ENCODE measurements around the gene ZSCAN2. TPM values are rescaled to one million over a fixed set of nuclear protein-coding genes. Genes with fewer than 3 reads are reported as not detected.
"Not testable (repeated sequence)": the region's sequence is repeated elsewhere in the genome, so short reads cannot be mapped to it uniquely, and the experiment has no call there.

The ZSCAN2 gene
- polyA plus RNA-seq (2013, experiment 1 of 4) = 15.2 TPM
- polyA plus RNA-seq (2013, experiment 2 of 4) = 12.3 TPM
- 10.8 TPM for polyA plus RNA-seq (2013, experiment 3 of 4)
- polyA plus RNA-seq (2013, experiment 4 of 4) = 13.1 TPM

DNA sequence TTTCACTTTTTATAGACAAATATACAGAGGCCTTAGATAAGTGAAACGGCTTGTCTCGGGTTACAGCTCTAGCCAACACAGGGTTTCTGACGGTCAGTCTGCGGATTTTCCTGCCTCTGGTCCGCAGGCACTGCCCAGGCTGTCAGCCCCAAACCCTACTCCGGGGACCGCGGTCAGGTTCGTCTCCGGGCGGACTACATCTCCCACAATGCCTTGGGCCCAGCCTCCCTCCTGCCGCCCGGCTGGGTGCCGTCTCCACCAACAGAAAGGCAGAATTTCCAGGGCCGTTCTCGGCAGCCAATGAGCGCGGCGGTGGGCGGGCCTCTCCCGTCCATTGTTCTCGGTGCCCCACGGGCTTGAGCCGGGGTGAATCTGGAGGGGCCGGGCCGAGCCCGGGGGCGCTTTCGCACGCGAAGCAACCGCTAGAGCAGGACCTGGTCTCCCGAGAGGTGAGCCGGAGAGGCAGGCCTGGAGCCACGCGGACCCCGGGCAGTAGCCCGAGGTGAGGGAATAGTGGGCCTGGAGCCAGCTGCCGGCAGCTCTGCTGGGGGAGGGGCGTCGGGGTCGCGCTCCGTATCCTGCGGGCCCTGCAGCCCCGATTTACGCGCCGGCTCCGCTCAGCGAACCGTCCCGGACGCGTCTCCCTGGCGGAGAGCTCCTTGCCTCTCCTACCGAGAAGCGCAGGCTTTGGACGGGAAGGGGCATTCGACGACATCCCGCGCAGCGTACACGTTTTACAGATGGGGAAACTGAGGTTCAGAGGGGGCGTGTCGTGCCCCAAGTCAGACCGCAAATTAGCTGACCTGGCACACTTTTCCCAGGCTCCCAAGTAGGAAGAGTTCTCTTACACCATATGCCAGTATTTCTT, at the start of gene ZSCAN2:
TSS of gene ZSCAN2 (plus strand) at position 323 of the 868 bp plus-strand sequence. CDS start 2,919 bp downstream, outside the sequence.
- Histone ChIP-seq H3K9me3 (ENCODE audit: control insufficient read depth, low read length) (no peaks in the 10 kb centered on the region), H3K36me3 (ENCODE audit: control insufficient read depth, insufficient read depth, low read length) (peaks cover 8% of the 10 kb centered on the region), H3K4me1 (ENCODE audit: control insufficient read depth, insufficient read depth, low read length) (no peaks in the 10 kb centered on the region), H3K27me3 (ENCODE audit: control insufficient read depth, insufficient read depth, low read length, poor library complexity, severe bottlenecking) (peaks cover 25% of the 10 kb centered on the region), H3K27ac (ENCODE audit: insufficient read depth, low read depth, low read length, poor library complexity, severe bottlenecking) (peak within 1 kb of the TSS; percentile 67), H3K4me3 (ENCODE audit: insufficient read depth, low read depth, low read length) (peak within 1 kb of the TSS; percentile 93)
- WGBS, 2 experiments = 0% methylated on average over 68 of the region's 68 CpGs

DNA sequence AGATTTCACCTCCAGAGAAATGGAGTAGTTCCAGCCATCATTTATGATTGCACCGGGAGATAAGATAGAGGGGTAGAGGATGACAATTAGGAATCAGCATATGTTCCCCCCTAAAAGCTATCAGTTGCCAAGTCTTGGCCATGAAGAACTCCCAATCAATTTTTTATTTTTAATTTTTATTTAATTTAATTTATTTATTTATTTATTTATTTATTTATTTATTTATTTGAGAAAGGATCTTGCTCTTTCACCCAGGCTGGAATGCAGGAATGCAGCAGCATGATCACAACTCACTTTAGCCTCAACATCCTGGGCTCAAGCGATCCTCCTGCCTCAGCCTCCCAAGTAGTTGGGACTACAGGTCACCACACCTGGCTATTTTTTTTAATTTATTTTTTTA, 49.2 kb upstream of the ZSCAN2 start:
- not testable (repeated sequence) for H3K4me3 ChIP-seq (ENCODE audit: insufficient read depth, low read depth, low read length); H3K9me3 ChIP-seq (ENCODE audit: control insufficient read depth, low read length); H3K27ac ChIP-seq (ENCODE audit: insufficient read depth, low read depth, low read length, poor library complexity, severe bottlenecking); H3K36me3 ChIP-seq (ENCODE audit: control insufficient read depth, insufficient read depth, low read length); H3K27me3 ChIP-seq (ENCODE audit: control insufficient read depth, insufficient read depth, low read length, poor library complexity, severe bottlenecking); H3K4me1 ChIP-seq (ENCODE audit: control insufficient read depth, insufficient read depth, low read length)
- 100% methylated on average over 1 of the region's 2 CpGs; no CpG with 5 or more reads in 1 of the 2 experiments for WGBS, 2 experiments

DNA sequence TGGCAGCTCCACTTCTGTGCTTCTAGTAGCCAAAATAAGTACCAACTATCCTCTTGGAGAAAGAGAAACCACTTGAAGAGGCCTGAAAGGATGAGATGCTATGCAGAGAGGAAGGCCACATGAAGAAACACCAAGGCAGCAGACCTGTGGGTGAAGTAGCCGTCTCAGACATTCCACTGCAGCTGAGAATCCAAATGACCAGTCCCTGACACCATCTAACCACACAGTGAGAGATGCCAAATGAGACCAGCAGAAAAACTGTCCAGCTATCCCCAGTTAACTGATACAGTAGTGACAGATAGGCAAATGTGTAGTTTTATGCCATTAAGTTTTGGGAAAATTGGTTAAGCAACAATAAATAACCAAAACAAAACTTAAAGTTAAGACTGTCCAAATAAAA, 47.9 kb upstream of the ZSCAN2 start:
- 93 to 100% methylated on average over 1 of the region's 1 CpG for WGBS, 2 experiments
- no peaks in the 10 kb centered on the region for H3K9me3 ChIP-seq (ENCODE audit: control insufficient read depth, low read length)

DNA sequence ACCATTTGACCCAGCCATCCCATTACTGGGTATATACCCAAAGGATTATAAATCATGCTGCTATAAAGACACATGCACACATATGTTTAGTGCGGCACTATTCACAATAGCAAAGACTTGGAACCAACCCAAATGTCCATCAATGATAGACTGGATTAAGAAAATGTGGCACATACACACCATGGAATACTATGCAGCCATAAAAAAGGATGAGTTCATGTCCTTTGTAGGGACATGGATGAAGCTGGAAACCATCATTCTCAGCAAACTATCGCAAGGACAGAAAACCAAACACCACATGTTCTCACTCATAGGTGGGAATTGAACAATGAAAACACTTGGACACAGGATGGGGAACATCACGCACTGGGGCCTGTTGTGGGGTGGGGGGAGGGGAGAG, 44.1 kb upstream of the ZSCAN2 start:
- not testable (repeated sequence) for H3K27me3 ChIP-seq (ENCODE audit: control insufficient read depth, insufficient read depth, low read length, poor library complexity, severe bottlenecking); H3K4me3 ChIP-seq (ENCODE audit: insufficient read depth, low read depth, low read length); H3K36me3 ChIP-seq (ENCODE audit: control insufficient read depth, insufficient read depth, low read length); H3K27ac ChIP-seq (ENCODE audit: insufficient read depth, low read depth, low read length, poor library complexity, severe bottlenecking); H3K4me1 ChIP-seq (ENCODE audit: control insufficient read depth, insufficient read depth, low read length); H3K9me3 ChIP-seq (ENCODE audit: control insufficient read depth, low read length)
- 100% methylated on average over 1 of the region's 3 CpGs; no CpG with 5 or more reads in 1 of the 2 experiments for WGBS, 2 experiments

More for the DNA sequence above, 47.9 kb upstream of the ZSCAN2 start:
- no peak overlapping the region for H3K4me3 ChIP-seq (ENCODE audit: insufficient read depth, low read depth, low read length)
- no peaks in the 10 kb centered on the region for H3K36me3 ChIP-seq (ENCODE audit: control insufficient read depth, insufficient read depth, low read length)
- no peak overlapping the region for H3K27ac ChIP-seq (ENCODE audit: insufficient read depth, low read depth, low read length, poor library complexity, severe bottlenecking)
- no peaks in the 10 kb centered on the region for H3K4me1 ChIP-seq (ENCODE audit: control insufficient read depth, insufficient read depth, low read length)
- H3K27me3 ChIP-seq (ENCODE audit: control insufficient read depth, insufficient read depth, low read length, poor library complexity, severe bottlenecking) = no peaks in the 10 kb centered on the region

DNA sequence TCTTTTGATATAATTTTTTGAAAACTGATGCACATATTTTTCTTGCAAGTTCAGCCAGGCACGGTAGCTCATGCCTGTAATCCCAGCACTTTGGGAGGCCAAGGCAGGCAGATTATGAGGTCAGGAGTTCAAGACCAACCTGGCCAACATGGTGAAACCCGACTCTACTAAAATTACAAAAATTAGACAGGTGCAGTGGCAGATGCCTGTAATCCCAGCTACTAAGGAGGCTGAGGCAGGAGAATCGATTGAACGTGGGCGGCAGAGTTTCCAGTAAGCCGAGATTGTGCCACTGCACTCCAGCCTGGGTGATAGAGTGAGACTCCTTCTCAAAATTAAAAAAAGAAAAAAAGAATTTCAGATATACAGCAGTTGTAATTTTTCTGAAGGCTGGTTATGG, 32.8 kb upstream of the ZSCAN2 start:
- H3K4me1 ChIP-seq (ENCODE audit: control insufficient read depth, insufficient read depth, low read length); H3K9me3 ChIP-seq (ENCODE audit: control insufficient read depth, low read length); H3K27ac ChIP-seq (ENCODE audit: insufficient read depth, low read depth, low read length, poor library complexity, severe bottlenecking); H3K36me3 ChIP-seq (ENCODE audit: control insufficient read depth, insufficient read depth, low read length); H3K4me3 ChIP-seq (ENCODE audit: insufficient read depth, low read depth, low read length): not testable (repeated sequence)
- peaks cover 24% of the 10 kb centered on the region for H3K27me3 ChIP-seq (ENCODE audit: control insufficient read depth, insufficient read depth, low read length, poor library complexity, severe bottlenecking)
- 91 to 94% methylated on average over 6 of the region's 6 CpGs for WGBS, 2 experiments

DNA sequence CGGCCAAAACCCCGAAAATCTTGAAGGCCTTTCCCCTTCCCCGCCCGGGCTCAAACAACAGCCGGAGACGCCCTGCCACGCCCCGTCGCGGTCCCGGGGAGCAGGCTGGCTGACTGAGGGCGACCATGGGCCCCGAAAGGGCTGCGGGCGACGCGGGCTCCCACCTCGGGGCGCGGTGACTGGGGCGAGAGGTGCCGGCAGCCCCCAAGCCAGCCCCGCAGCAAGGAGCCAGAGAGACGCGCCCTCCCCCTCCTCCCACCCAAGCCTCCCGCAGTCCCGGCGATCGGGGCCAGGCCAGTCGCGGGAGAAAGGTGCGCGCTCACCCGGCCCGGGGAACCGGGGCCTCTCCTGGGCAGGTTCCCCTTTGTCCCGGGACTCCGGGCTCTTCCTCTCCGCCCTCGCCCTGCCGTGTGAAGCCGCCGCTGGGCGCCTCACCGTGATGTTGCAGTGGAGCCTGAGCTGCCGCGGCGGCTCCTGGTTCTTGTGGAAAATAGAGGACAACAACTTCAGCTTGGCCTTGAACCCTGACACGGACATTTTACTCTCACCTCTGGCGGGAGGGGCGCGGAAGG, 30.6 kb upstream of the ZSCAN2 start:
- no peaks in the 10 kb centered on the region for H3K4me1 ChIP-seq (ENCODE audit: control insufficient read depth, insufficient read depth, low read length)
- H3K27me3 ChIP-seq (ENCODE audit: control insufficient read depth, insufficient read depth, low read length, poor library complexity, severe bottlenecking) = peaks cover 24% of the 10 kb centered on the region
- peak overlapping the region; percentile 63 for H3K4me3 ChIP-seq (ENCODE audit: insufficient read depth, low read depth, low read length)
- no peak overlapping the region for H3K27ac ChIP-seq (ENCODE audit: insufficient read depth, low read depth, low read length, poor library complexity, severe bottlenecking)
- 1 to 2% methylated on average over 52 of the region's 52 CpGs for WGBS, 2 experiments
- H3K9me3 ChIP-seq (ENCODE audit: control insufficient read depth, low read length) = no peaks in the 10 kb centered on the region
- H3K36me3 ChIP-seq (ENCODE audit: control insufficient read depth, insufficient read depth, low read length) = no peaks in the 10 kb centered on the region

DNA sequence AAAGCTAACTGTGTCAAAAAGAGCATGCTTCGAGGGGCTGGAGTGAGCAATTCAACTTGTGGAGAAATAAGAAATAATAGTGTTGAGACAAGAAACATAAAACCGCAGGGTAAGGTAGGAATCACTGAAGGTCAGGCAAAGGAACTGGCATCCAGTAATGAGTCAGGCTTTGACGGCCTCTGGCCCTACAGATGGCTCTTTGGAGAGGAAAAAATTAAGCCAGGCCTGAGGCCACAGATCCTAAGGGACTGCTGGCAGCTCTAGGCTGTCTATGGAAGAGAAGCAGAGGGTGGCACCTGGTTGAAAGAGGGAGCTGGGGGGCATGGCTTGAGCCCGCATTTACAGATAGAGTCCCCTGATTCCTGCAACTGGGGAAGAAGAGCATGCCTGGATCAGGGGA, 28.6 kb upstream of the ZSCAN2 start:
- Histone ChIP-seq H3K4me3 (ENCODE audit: insufficient read depth, low read depth, low read length) (no peak overlapping the region), H3K27me3 (ENCODE audit: control insufficient read depth, insufficient read depth, low read length, poor library complexity, severe bottlenecking) (peaks cover 24% of the 10 kb centered on the region), H3K36me3 (ENCODE audit: control insufficient read depth, insufficient read depth, low read length) (no peaks in the 10 kb centered on the region), H3K27ac (ENCODE audit: insufficient read depth, low read depth, low read length, poor library complexity, severe bottlenecking) (no peak overlapping the region), H3K9me3 (ENCODE audit: control insufficient read depth, low read length) (no peaks in the 10 kb centered on the region), H3K4me1 (ENCODE audit: control insufficient read depth, insufficient read depth, low read length) (no peaks in the 10 kb centered on the region)
- 89 to 92% methylated on average over 4 of the region's 4 CpGs for WGBS, 2 experiments

DNA sequence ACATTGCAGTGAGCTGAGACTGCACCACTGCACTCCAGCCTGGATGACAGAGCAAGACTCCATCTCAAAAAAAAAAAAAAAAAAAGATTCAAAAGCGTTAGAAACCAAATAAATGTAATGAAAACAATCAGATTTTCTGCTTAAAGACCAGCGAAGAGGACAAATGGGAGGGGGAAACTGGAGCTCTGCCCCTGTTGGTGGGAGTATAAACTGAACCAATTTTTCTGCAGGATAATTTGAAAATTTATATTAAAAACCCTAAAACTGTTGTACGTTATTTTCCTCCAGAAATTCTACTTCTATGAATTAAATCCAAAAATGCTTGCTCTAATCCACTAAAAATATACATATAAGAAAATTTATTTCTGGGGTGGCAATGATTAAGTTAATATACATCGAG, 25.3 kb upstream of the ZSCAN2 start:
- H3K4me1 ChIP-seq (ENCODE audit: control insufficient read depth, insufficient read depth, low read length) = no peaks in the 10 kb centered on the region
- H3K36me3 ChIP-seq (ENCODE audit: control insufficient read depth, insufficient read depth, low read length) = no peaks in the 10 kb centered on the region
- H3K27me3 ChIP-seq (ENCODE audit: control insufficient read depth, insufficient read depth, low read length, poor library complexity, severe bottlenecking) = peaks cover 9% of the 10 kb centered on the region
- H3K9me3 ChIP-seq (ENCODE audit: control insufficient read depth, low read length) = no peaks in the 10 kb centered on the region
- no peak overlapping the region for H3K27ac ChIP-seq (ENCODE audit: insufficient read depth, low read depth, low read length, poor library complexity, severe bottlenecking)
- WGBS, 2 experiments = 100% methylated on average over 1 of the region's 4 CpGs
- H3K4me3 ChIP-seq (ENCODE audit: insufficient read depth, low read depth, low read length) = no peak overlapping the region

DNA sequence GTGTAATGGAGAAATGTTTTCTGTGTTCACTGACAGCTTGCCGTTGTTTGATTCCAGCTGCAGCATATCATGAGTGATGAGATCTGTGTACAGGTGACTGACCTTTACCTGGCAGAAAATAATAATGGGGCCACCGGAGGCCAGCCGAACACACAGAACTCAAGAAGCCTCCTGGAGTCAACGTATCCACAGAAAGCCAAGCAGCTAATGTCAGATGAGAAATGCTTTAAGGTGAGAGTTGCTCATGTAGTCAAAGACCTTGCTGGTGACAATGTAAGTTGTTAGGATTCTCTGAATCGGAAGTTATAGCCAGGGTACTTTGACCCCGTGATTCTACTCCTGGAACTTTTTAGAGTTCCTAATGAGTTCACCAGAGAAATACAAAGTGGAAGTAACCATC, 22.9 kb upstream of the ZSCAN2 start:
- not testable (repeated sequence) for H3K36me3 ChIP-seq (ENCODE audit: control insufficient read depth, insufficient read depth, low read length); H3K27me3 ChIP-seq (ENCODE audit: control insufficient read depth, insufficient read depth, low read length, poor library complexity, severe bottlenecking); H3K9me3 ChIP-seq (ENCODE audit: control insufficient read depth, low read length); H3K4me3 ChIP-seq (ENCODE audit: insufficient read depth, low read depth, low read length); H3K4me1 ChIP-seq (ENCODE audit: control insufficient read depth, insufficient read depth, low read length); H3K27ac ChIP-seq (ENCODE audit: insufficient read depth, low read depth, low read length, poor library complexity, severe bottlenecking)
- 94 to 97% methylated on average over 6 of the region's 6 CpGs for WGBS, 2 experiments

DNA sequence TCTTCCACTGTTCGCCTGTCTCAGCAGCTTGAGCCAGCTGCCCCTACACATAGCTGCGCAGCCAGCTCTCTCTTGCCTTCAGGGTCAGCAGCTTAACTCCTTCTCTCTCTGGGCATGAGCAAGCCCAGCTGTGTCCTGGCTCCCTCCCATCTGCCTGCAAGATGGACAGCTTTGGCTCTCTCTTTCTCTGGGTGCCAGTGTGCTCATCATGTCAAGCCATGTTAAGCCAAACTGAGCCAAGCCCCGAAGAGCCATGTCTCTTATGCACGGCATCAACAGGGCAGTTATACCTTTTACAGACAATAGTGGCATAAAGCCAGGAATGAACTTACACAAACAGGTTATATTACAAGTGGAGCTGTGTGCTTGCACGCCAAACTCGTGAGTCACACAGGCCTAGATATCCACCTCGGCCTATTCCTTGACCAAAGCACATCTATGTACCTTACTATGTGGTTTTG, 21.5 kb upstream of the ZSCAN2 start:
- not testable (repeated sequence) for H3K27me3 ChIP-seq (ENCODE audit: control insufficient read depth, insufficient read depth, low read length, poor library complexity, severe bottlenecking); H3K9me3 ChIP-seq (ENCODE audit: control insufficient read depth, low read length); H3K27ac ChIP-seq (ENCODE audit: insufficient read depth, low read depth, low read length, poor library complexity, severe bottlenecking); H3K4me3 ChIP-seq (ENCODE audit: insufficient read depth, low read depth, low read length); H3K36me3 ChIP-seq (ENCODE audit: control insufficient read depth, insufficient read depth, low read length); H3K4me1 ChIP-seq (ENCODE audit: control insufficient read depth, insufficient read depth, low read length)
- 93 to 95% methylated on average over 7 of the region's 7 CpGs for WGBS, 2 experiments

Data from ectodermal cell (in vitro differentiated cells).